ENCODE measurements around the gene ABHD17A. TPM values are rescaled to one million over a fixed set of nuclear protein-coding genes. Genes with fewer than 3 reads are reported as not detected.

ABHD17A gene
- total RNA-seq, 6 experiments from 2014 or later = 61.0 to 80.0 (median 67.9) TPM

DNA sequence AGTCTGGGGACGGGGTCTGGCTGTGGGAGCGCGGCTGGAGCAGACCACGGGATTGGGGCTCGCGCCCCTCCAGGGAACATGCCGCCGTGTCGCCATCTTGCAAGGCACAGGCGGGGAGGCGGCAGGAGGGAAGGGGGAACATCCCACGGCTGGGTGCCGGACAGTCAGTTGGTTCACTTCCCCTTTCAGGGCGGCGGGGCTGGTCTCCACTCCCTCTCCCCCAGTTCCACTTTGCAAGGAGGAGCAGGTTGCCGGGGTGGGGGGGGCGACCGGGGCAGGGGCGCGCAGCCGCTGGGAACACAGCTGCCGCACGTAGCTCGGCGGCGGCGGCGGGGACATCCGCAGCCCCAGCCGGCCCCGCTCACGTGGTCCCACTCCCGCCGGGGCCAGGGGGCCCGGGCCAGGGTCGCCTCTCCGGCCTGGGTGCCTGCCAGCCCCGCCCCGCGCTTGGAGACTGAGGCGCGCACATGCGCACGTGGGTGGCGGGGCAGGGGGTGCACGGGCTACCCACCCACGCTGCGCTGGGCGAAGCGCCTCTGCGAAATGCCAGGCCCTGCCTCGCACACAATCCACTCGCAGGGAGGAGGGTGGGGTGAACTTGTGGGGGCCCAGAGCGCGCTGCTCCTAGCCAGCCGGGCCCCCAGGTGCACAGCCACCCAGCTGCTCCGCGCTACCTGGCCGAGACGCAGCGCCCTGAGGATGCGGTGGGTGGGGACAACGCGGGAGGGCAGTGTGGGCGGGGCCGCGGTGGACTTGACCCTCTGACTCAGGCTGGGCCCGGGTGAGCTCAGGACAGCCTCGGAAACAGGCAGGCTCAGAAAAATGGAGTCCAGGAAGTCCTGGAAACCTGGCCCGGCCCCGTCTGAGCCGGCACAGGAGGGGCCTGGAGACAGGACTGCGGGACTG lies 28.3 kb downstream of the ABHD17A start:
- no peak for TF ChIP-seq CTCF (IDR thresholded peaks at IDR 0.05)
- Mint-ChIP-seq H3K4me3 (peak overlapping the region; percentile 77), H3K27me3 (ENCODE audit: insufficient read depth) (no peaks in the 10 kb centered on the region; the same call in 1 of the 2 replicates), H3K4me1 (ENCODE audit: low read depth) (peaks cover 36% of the 10 kb centered on the region), H3K36me3 (ENCODE audit: low read depth) (peaks cover 2% of the 10 kb centered on the region; the same call in 1 of the 2 replicates), H3K9me3 (no peaks in the 10 kb centered on the region), H3K27ac (peak overlapping the region; percentile 88)
- DNase-seq = peak; percentile 78

- no peak for DNase-seq
- H3K36me3 Mint-ChIP-seq (ENCODE audit: low read depth) = no peaks in the 10 kb centered on the region; the same call in 1 of the 2 replicates
- peak overlapping the region; percentile 77 for H3K4me3 Mint-ChIP-seq
- no peak for TF ChIP-seq CTCF (IDR thresholded peaks at IDR 0.05)
- H3K9me3 Mint-ChIP-seq = no peaks in the 10 kb centered on the region
- no peaks in the 10 kb centered on the region; the same call in 1 of the 2 replicates for H3K27me3 Mint-ChIP-seq (ENCODE audit: insufficient read depth)
- peaks cover 30% of the 10 kb centered on the region for H3K4me1 Mint-ChIP-seq (ENCODE audit: low read depth)
- peak overlapping the region; percentile 88 for H3K27ac Mint-ChIP-seq
These were observed 29.0 kb downstream of the ABHD17A start for GRCh38 chr19:1856345-1856697.

DNA sequence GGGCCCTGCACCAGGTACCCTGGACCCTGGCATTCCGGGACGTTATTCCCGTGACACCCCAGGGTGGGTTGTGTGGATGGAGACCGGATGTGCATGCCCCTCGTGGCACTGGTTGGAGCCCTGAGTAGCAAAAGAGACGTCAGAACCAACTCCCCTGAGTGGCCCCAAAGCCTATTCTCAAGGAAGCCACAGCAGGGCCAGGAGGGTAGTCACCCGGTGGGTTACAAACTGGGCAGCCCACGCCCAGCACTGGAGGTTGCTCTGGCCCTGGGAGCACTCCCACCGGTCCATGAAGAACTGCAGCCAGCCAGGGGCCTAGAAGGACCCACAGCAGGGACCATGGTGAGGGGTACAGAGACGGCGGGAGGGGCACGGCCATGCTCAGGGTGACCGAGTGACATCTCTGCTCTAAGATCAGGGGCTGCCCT lies 29.5 kb downstream of the ABHD17A start:
- no peaks in the 10 kb centered on the region for H3K9me3 Mint-ChIP-seq
- H3K4me3 Mint-ChIP-seq = peak overlapping the region; percentile 77
- H3K27me3 Mint-ChIP-seq (ENCODE audit: insufficient read depth) = no peaks in the 10 kb centered on the region; the same call in 1 of the 2 replicates
- no peak for TF ChIP-seq CTCF (IDR thresholded peaks at IDR 0.05)
- no peak for DNase-seq
- no peaks in the 10 kb centered on the region; the same call in 1 of the 2 replicates for H3K36me3 Mint-ChIP-seq (ENCODE audit: low read depth)
- H3K4me1 Mint-ChIP-seq (ENCODE audit: low read depth) = peaks cover 25% of the 10 kb centered on the region
- peak overlapping the region; percentile 88 for H3K27ac Mint-ChIP-seq

DNA sequence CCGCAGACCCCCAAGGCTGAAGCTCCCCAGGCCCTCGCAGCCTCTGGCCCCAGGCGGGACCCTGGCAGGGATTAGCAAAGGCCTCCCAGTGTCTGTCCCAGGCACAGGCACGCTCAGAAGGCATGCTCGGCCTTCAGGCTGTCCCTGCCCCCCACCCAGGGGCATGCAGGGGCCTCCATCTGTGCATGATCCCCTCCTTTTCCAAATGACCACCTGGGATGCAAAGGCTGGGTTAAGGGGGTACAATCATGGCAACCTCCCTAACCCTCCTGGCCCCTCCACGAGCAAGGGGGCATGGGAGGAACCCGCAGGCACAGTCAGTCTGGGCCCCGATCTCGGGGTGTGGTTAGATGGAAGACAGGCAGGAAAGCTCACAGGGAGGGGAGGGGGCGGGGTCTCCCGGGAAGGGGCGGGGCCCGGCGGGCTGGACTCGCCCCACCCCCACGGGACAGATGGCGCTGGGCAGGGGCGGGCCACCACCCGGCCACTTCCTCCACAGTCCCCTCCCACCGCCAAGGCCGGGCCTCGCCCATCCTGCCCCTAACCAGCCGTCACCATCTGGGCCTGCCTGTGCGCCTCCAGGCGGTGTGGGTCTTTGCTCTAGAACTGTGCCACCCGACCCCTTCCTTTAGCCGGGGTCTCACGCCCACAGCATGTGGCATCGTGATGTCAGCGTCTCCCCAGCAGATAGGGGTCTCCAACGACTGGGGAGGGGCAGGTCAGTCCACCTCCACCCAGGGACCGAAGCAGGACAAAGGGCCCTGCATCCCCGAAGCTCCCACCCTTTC lies 30.1 kb downstream of the ABHD17A start:
- H3K27me3 Mint-ChIP-seq (ENCODE audit: insufficient read depth) = no peaks in the 10 kb centered on the region; the same call in 1 of the 2 replicates
- no peaks in the 10 kb centered on the region for H3K9me3 Mint-ChIP-seq
- peaks cover under 1% of the 10 kb centered on the region; the same call in 1 of the 2 replicates for H3K36me3 Mint-ChIP-seq (ENCODE audit: low read depth)
- peaks cover 25% of the 10 kb centered on the region for H3K4me1 Mint-ChIP-seq (ENCODE audit: low read depth)
- no peak for TF ChIP-seq CTCF (IDR thresholded peaks at IDR 0.05)
- peak; percentile 80 for DNase-seq
- H3K27ac Mint-ChIP-seq = peak overlapping the region; percentile 88
- peak overlapping the region; percentile 77 for H3K4me3 Mint-ChIP-seq

- H3K36me3 Mint-ChIP-seq (ENCODE audit: low read depth) = peaks cover 4% of the 10 kb centered on the region; the same call in 1 of the 2 replicates
- no peak for TF ChIP-seq CTCF (IDR thresholded peaks at IDR 0.05)
- H3K27ac Mint-ChIP-seq = peak overlapping the region; percentile 75
- H3K27me3 Mint-ChIP-seq (ENCODE audit: insufficient read depth) = no peaks in the 10 kb centered on the region; the same call in 1 of the 2 replicates
- peaks cover 30% of the 10 kb centered on the region for H3K4me1 Mint-ChIP-seq (ENCODE audit: low read depth)
- no peaks in the 10 kb centered on the region for H3K9me3 Mint-ChIP-seq
- no peak for DNase-seq
- peak overlapping the region; percentile 71 for H3K4me3 Mint-ChIP-seq
These were observed 30.7 kb downstream of the ABHD17A start for GRCh38 chr19:1854542-1855039.
